Neural progenitor cell (in vitro differentiated cells): ENCODE data around the gene KDM7A.

ENCODE experiments used
- EZH2 ChIP-seq: fragments of 200-600 bp; sonication (generic); IDR thresholded peaks from 2 replicates; pipeline ENCODE4 v1.6.1; 2017; ENCODE audit warnings: antibody characterized with exemption, mild to moderate bottlenecking, moderate library complexity
- TF ChIP-seq, protein P1 (sequence below): fragments of 200-600 bp; sonication (generic); IDR thresholded peaks from 2 replicates; pipeline ENCODE4 v1.5.1; 2017; ENCODE audit warnings: antibody characterized with exemption, mild to moderate bottlenecking

GRCh38 chr7:140055833-140056232 lies 121.0 kb downstream of the KDM7A start:
- TF ChIP-seq EZH2: no peak
- TF ChIP-seq, protein P1, sequence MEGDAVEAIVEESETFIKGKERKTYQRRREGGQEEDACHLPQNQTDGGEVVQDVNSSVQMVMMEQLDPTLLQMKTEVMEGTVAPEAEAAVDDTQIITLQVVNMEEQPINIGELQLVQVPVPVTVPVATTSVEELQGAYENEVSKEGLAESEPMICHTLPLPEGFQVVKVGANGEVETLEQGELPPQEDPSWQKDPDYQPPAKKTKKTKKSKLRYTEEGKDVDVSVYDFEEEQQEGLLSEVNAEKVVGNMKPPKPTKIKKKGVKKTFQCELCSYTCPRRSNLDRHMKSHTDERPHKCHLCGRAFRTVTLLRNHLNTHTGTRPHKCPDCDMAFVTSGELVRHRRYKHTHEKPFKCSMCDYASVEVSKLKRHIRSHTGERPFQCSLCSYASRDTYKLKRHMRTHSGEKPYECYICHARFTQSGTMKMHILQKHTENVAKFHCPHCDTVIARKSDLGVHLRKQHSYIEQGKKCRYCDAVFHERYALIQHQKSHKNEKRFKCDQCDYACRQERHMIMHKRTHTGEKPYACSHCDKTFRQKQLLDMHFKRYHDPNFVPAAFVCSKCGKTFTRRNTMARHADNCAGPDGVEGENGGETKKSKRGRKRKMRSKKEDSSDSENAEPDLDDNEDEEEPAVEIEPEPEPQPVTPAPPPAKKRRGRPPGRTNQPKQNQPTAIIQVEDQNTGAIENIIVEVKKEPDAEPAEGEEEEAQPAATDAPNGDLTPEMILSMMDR: no peak
